ENCODE results near the gene EXOC1L.
"Not testable (repeated sequence)": the region's sequence is repeated elsewhere in the genome, so short reads cannot be mapped to it uniquely, and the experiment has no call there.

The EXOC1L gene

DNA sequence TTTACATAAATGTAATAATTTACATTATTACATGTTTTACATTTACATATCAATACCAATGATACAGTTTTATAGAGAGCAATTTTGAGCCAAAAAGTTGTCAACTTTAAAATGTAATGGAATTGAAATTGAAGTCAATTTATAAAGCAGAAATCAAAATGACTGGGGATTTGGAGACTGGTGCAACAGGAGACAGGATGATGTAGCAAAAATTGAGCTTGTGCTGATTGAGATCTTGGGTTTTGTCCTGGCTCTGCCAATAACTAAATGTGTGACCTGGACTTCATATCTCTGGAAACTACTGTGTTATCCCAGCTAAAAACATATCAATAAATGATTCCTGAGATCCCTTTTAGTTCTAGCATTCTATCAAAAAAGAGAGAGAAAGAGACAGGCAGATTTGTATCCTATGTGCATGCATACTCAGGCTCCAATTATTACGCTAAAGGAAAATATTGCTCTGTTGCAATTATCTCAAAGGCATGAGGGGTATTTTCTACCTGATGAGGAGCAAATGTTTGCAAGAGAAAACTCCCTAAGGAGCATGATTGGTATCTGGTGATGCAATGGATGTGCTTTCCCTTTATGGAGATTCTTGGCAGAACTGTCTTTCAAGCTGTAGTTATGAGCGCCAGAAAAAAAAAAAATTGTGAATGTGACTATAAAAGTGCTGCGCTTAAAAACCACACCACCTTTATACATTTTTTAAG lies 14.7 kb downstream of the EXOC1L start:
- no peak for DNase-seq (ENCODE audit: low read depth, low spot score)
- H3K4me3 ChIP-seq (ENCODE audit: low read length) = no peak overlapping the region

DNA sequence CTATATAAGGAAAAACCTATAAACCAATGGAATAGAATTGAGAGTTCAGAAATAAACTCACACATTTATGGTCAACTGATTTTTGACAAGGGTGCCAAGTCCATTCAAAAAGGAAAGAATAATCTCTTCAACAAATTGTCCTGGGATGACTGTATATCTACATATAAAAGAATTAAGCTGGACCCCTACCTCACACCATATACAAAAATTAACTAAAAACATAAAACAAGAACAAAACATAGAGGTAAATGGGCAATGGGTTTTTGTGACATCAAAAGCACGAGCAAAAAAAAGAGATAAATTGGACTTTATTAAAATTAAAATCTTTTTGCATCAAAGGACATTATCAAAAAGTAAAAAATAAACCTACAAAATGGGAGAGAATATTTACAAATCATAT lies 18.3 kb downstream of the EXOC1L start:
- no peak for DNase-seq (ENCODE audit: low read depth, low spot score)
- H3K4me3 ChIP-seq (ENCODE audit: low read length) = no peak overlapping the region

DNA sequence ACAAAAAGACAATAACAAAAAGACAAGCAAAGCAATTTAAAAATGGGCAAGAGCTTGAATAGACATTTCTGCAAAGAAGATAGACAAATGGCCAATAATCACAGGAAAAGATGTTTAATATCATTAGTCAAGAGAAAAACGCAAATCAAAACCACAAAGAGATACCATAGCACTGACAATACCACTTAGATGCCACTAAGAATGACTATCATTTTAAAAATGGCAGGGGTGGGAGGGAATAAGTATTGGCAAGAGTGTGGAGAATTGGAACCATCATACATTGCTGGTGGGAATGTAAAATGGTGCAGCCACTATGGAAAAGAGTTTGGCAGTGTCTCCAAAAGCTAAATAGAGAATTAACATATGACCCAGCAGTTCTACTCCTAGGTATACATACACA lies 18.8 kb downstream of the EXOC1L start:
- no peak for DNase-seq (ENCODE audit: low read depth, low spot score)
- no peak overlapping the region for H3K4me3 ChIP-seq (ENCODE audit: low read length)

DNA sequence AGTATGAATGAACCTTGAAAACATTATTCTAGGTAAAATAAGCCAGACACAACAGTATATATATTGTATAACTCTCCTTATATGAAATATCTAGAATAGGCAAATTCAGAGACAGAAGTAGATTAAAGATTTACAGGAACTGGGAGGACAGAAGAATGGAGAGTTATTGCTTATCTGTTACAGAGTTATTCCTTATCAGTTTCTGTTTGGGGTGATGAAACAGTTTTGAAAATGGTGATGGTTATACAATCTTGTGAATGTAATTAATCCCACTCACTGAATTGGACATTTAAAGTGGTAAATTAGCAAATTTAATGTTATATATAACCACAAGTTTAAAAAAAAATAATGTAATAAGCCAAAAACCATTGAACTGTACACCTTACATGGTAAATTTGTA lies 19.4 kb downstream of the EXOC1L start:
- H3K4me3 ChIP-seq (ENCODE audit: low read length) = no peak overlapping the region
- DNase-seq (ENCODE audit: low read depth, low spot score) = no peak

DNA sequence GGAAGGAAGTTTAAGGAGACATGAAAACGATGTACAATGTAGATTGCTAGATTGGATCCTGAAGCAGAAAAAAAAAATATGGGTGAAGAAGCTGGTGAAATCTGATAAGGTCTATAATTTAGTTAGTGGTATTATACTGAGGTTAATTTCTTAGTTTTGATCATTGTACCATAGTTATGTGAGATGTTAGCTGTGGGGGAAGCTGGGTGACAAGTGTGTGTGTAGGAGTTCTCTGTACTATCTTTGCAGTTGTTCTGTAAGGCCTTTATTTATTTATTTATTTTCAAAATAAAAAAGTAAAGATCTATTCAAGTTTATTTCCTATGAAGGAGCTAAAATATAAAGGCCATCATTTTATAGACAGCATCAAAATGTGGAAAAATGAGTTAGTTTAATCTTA lies 21.4 kb downstream of the EXOC1L start:
- H3K4me3 ChIP-seq (ENCODE audit: low read length) = no peak overlapping the region
- DNase-seq (ENCODE audit: low read depth, low spot score) = no peak

DNA sequence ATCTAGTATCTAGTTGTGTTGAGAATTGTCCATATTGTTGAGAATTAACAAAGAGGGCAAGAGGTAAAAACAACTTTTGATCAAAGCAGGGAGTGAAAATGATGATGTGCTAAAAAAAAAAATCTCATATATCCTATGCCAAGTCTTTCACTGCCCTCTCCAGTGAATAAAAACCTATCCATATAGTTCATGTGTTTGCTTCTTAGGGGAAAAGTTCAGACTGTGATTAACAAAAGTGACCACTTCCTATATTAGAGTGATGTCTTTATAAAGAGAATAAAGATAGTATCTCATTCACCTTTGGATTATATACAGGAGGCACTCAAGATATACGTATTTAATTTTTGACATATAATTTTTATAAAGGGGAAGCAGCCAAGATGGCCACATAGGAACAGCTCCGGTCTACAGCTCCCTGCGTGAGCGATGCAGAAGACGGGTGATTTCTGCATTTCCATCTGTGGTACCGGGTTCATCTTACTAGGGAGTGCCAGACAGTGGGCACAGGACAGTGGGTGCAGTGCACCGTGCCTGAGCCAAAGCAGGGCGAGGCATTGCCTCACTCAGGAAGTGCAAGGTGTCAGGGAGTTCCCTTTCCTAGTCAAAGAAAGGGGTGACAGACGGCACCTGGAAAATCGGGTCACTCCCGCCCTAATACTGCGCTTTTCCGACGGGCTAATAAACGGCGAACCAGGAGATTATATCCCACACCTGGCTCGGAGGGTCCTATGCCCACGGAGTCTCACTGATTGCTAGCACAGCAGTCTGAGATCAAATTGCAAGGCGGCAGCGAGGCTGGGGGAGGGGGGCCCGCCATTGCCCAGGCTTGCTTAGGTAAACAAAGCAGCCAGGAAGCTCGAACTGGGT lies 22.0 kb downstream of the EXOC1L start:
- H3K4me3 ChIP-seq (ENCODE audit: low read length); DNase-seq (ENCODE audit: low read depth, low spot score): not testable (repeated sequence)

DNA sequence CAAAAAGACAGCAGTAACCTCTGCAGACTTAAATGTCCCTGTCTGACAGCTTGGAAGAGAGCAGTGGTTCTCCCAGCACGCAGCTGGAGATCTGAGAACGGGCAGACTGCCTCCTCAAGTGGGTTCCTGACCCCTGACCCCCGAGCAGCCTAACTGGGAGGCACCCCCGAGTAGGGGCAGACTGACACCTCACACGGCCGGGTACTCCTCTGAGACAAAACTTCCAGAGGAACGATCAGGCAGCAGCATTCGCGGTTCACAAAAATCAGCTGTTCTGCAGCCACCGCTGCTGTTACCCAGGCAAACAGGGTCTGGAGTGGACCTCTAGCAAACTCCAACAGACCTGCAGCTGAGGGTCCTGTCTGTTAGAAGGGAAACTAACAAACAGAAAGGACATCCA lies 22.7 kb downstream of the EXOC1L start:
- DNase-seq (ENCODE audit: low read depth, low spot score) = not testable (repeated sequence)

DNA sequence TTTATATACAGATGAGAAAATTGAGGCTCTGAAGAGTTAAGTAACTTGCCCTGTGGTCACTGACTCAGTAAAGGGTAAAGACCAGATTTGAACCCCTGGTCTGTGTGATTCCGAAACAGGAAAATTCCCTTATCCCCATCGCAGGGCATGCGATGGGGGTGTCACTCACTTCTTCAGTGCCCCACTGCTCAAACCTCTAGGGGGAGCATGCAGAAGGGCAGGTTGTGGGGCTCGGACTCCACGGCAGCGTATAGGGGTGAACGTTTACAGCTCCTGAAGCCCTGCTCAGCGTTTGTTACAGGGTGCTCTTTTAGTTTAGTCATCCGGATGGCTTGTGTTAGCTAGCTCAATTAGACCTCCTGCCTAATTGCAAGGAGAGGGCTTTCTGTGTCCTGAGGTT lies 30.1 kb downstream of the EXOC1L start:
- no peak for DNase-seq (ENCODE audit: low read depth, low spot score)

More for the DNA sequence above, 22.7 kb downstream of the EXOC1L start:
- H3K4me3 ChIP-seq (ENCODE audit: low read length) = not testable (repeated sequence)

DNA sequence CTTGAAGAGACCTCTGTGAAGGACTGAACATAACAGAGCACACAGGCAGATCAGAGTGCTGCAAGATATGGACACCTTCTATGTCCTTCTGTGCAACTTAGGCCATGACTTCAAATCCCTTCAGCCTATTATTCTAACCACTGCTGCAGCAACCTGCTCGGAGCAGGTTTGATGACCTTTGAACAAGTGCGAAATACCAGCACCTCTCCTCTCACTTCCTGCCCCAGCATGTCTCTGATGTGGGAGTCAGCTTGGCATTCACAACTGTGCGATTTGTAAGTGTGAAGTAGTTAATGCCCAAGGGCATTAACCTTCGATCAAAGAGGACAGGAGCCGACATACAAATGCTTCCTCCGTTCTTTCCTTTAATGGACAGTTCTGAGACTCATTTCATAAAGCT lies 32.3 kb downstream of the EXOC1L start:
- H3K4me3 ChIP-seq (ENCODE audit: low read length) = no peak overlapping the region
- DNase-seq (ENCODE audit: low read depth, low spot score) = peak; percentile 51

More for the DNA sequence above, 30.1 kb downstream of the EXOC1L start:
- H3K4me3 ChIP-seq (ENCODE audit: low read length) = no peak overlapping the region

DNA sequence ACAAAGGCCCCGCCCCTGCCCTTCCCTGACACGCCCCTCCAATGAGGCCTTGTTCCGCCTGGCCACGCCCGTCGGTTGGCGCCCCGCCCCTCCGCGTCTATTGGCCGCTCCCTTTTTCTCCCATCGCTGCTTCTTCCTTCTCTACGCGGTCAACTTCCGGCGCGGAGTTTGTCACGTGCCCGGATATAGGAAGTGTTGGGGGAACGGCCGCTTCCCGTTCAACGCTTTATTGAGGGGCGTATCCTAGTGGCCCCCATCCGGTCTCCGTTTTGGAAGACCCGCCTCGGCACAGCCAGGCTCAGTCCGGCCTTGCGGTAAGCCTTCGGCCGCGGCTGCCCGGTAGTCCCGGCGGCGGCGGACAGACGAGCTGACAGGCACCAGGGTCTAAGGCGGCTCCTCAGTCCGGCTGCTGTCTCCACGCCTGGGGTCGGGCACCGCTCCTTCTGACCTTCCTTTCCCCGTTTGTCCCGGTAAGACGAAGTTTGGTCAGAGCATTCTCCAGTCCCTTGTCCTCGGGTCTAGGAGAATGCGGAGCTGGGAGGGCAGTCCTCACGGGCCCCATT lies 34.0 kb downstream of the EXOC1L start, which contains the start of gene EXOC1:
EXOC1 (plus strand) TSS at position 165 of the 563 bp plus-strand sequence. CDS start 4,676 bp downstream, outside the sequence.
- DNase-seq (ENCODE audit: low read depth, low spot score) = peak; percentile 93
- H3K4me3 ChIP-seq (ENCODE audit: low read length) = peak within 1 kb of the TSS; percentile 84

DNA sequence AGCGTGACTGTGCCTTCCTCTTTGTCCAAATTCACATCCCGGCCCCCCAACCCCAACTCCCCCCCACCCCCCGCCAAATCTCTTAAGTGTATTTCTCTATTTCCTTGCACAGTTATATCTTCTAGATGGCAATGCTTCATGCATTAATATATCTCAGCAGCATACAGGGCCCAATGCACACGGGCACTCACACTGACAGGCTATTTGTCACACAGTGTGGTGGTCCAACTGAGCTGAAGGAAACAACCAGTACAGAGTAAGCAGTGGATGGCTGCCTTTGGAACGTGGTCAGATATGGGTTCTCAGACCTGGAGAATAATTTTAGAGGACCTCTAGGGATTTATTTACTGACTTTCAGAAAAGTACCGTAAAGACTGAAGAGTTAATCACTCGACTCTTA lies 34.5 kb downstream of the EXOC1L start:
- H3K4me3 ChIP-seq (ENCODE audit: low read length) = peak overlapping the region; percentile 84
- DNase-seq (ENCODE audit: low read depth, low spot score) = no peak

DNA sequence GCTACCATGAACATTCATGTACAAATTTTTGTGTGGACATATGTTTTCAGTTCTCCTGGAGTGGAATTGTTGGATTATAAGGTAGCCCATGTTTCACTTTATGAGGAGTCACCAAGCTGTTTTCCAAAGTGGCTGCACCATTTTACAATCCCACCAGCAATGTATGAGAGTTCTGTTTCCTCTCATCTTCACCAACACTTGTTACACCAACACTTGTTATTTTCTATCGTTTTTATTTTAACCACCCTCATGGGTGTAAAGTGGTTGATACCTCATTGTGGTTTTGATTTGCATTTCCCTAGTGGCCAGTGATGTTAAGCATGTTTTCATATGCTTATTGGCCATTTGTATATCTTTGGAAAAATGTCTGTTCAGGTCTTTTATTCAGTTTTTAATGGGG lies 38.0 kb downstream of the EXOC1L start:
- DNase-seq (ENCODE audit: low read depth, low spot score) = no peak
- no peak overlapping the region for H3K4me3 ChIP-seq (ENCODE audit: low read length)

DNA sequence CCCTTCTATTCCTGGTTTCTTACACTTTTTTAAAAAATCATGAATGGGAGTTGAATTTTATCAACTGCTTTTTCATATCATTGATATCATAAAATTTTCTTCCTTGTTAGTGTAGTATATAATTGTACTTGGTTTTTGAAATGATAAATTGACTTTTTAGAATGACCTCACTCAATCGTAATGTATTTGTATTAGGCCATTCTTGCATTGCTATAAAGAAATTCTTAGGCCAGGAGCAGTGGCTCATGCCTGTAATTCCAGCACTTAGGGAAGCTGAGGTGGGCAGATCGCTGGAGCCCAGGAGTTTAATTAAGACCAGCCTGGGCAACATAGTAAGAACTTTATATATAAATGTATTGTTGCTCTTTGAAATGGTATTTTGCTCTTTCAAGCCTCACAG lies 40.1 kb downstream of the EXOC1L start:
- DNase-seq (ENCODE audit: low read depth, low spot score) = no peak
- no peak overlapping the region for H3K4me3 ChIP-seq (ENCODE audit: low read length)

DNA sequence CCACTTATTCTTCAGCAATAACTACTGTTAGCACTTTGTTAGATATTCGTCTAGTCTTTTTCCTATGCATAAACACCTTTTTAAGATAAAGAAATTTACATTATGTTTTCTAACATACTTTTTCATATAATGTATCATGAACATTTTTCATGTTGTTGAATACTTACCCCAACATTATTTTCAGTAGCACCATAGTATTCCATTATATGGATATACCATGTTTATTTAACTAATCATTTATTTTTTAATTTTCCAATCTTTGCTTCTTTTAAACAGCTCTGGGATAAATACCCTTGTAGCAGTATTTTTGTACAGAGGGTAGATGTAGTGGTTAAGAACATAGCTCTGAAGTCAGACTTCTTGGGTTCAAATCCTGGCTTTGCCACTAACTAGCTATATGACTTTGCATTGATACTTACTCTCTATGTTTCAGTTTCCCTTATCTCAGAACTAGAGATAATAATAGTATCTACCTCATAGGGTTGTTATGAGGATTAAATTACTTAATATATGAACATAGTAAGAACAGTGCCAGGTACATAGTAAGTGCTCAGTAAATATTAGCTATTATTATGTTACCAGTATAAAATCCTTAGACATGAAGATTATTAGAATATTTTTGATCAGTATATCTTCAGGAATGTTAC lies 45.1 kb downstream of the EXOC1L start:
- no peak for DNase-seq (ENCODE audit: low read depth, low spot score)
- H3K4me3 ChIP-seq (ENCODE audit: low read length) = no peak overlapping the region

DNA sequence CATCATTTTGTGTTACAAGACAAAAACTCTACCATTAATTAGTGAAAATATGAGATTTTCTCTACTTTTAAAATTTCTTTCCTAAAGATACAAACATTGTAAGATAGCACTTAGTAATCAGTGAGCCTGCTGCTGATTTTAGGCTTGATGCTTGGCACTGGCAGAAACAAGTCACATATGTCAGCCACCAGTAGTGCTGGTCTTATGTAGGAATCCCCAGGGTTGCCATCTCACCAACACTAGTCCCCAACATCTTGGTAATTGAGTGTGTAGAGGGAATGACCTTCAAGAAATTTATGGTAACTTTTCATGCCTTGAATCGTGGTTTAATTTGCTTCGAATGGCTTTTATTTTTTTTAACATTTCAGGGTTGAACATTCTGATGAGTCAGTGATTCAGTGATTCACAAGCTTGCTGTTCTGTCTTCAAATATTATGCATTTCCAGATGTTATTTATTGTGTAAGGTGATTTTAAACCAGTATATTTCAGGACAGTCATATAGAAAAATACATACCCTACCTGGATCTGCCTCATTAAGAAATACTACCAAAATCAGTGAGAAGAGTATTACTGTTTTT lies 45.7 kb downstream of the EXOC1L start:
- no peak for DNase-seq (ENCODE audit: low read depth, low spot score)
- H3K4me3 ChIP-seq (ENCODE audit: low read length) = no peak overlapping the region

DNA sequence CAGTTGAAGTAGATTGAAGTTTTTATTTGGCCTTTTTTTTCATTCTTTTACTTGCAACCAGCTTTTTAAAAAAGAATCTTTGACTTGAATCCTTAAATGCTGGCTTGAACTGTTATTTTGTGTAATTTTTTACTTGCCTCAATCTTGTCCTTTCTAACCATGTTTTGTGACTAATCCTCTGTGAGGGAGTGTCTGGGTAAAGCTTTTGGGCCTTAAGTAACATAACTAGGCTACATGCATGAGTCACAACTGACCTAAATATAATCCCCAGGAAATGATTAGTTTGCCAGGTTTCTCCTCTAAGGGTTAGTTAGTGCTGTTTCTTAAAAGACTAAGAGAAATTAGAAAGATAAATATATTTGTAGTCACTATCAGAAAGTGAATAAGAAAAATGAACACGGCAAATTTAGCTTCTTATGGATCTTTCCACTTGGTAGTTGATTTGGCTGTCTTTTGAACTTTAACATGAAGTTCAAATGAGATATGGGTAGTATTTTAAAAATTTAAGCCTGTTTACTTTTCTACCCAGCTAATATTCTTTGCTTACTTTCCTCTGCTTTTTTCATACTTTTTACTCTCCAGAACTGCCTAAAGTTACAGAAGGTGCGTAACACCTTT lies 46.8 kb downstream of the EXOC1L start:
- no peak for DNase-seq (ENCODE audit: low read depth, low spot score)
- no peak overlapping the region for H3K4me3 ChIP-seq (ENCODE audit: low read length)

DNA sequence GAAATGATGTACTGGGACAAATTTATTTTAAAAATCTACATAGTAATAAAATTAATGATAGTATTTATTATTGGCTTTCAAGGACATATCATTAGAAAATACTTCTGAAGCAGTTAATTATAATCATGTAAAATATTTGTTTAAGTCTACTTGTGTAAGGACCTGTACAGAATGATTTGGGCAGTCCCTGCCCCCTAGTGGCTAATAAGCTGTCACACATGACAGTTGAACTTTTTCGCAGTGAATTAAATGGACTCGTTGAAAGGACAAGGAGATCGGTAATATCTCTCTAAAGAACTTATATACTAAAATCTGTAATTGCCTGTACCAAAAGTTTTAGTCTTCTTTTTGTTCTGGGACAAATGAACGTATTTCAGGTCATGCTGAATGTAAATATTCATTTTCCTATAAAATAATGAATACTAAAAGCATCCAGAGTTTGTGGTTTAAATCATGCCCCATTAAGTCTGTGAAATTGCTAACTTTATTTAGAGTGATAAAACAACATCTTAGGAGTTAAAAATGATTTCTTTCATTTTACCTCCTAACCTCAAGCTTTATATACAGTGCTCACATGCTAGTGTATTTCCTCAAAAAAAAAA lies 47.5 kb downstream of the EXOC1L start:
- H3K4me3 ChIP-seq (ENCODE audit: low read length) = no peak overlapping the region
- DNase-seq (ENCODE audit: low read depth, low spot score) = peak; percentile 59

DNA sequence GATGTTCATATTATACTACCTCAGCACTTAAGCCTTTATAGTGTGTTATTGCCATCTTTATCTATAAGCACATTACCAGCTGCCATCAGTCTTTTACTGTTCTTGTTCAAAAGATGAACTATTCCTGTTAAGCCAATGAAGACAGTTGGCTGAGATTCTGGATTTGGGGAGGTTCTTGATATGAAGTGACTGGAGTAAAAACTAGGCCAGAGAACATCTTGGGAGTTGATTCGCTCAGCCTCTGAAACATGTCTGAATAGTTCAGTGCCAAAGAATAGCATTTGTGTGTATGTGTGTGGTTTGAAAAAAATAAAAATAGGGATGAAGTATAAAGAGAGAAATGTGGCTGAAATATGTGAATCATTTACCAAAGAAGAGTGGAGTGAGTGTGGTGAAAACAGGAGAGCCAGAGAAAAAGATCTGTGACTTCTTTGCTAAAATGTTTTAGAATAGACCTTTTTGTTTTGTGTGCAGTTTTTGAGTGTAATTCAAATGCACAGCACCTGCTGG lies 49.0 kb downstream of the EXOC1L start:
- no peak overlapping the region for H3K4me3 ChIP-seq (ENCODE audit: low read length)
- no peak for DNase-seq (ENCODE audit: low read depth, low spot score)

All from Jurkat, Clone E6-1 (cell line).